Natural killer cell (primary cell): ENCODE results near the gene WNK2. TPM values are rescaled to one million over a fixed set of nuclear protein-coding genes. Genes with fewer than 3 reads are reported as not detected.

Experiments
- ATAC-seq, 3 donors: fragments of 150-1000 bp in 2 of 3; fragments of 200-7000 bp in 1 of 3; cut with Tn5 transposase; 1 replicate in 1 of 3; 2 replicates in 2 of 3; pipeline ENCODE4 v1.10.0; 2021; ENCODE audit warnings: mild to moderate bottlenecking in 2 of 3, moderate library complexity in 2 of 3
- DNase-seq, 2 donors: peaks; one replicate each; pipeline versions ENCODE4 v3.0.0 to v3.0.0-alpha.2; 2013 to 2021; ENCODE audit warnings: mixed read lengths in 1 of 2
- H3K27ac ChIP-seq: one replicate; pipeline ENCODE4 v1.5.1; 2013; ENCODE audit warnings: mild to moderate bottlenecking, low read length
- H3K27me3 ChIP-seq: one replicate; pipeline ENCODE4 v1.6.1; 2013; ENCODE audit warnings: low read length; ENCODE audit not compliant: control insufficient read depth, insufficient read depth
- H3K36me3 ChIP-seq: one replicate; pipeline ENCODE4 v1.6.1; 2013; ENCODE audit warnings: low read length; ENCODE audit not compliant: control insufficient read depth, insufficient read depth
- H3K4me1 ChIP-seq: one replicate; pipeline ENCODE4 v1.6.1; 2013; ENCODE audit warnings: low read length; ENCODE audit not compliant: control insufficient read depth, insufficient read depth
- H3K4me3 ChIP-seq: one replicate; pipeline ENCODE4 v1.5.1; 2013; ENCODE audit warnings: low read length
- H3K9me3 ChIP-seq: one replicate; pipeline ENCODE4 v1.6.1; 2013; ENCODE audit warnings: low read length; ENCODE audit not compliant: control insufficient read depth, insufficient read depth
- H3K27ac Mint-ChIP-seq, 2 donors: one replicate each; pipeline ENCODE4 v1.8.0; 2022; ENCODE audit warnings: mild to moderate bottlenecking in 2 of 2, mixed read lengths in 2 of 2, moderate library complexity in 1 of 2
- H3K27me3 Mint-ChIP-seq, 2 donors: one replicate each; pipeline ENCODE4 v1.8.0; 2022; ENCODE audit warnings: low read depth in 2 of 2, mixed read lengths in 2 of 2
- H3K36me3 Mint-ChIP-seq: one replicate; pipeline ENCODE4 v1.8.0; 2022; ENCODE audit warnings: mixed read lengths
- H3K4me1 Mint-ChIP-seq, 2 donors: one replicate each; pipeline ENCODE4 v1.8.0; 2022; ENCODE audit warnings: mixed read lengths in 2 of 2
- H3K4me3 Mint-ChIP-seq: one replicate; pipeline ENCODE4 v1.8.0; 2022; ENCODE audit warnings: mild to moderate bottlenecking, moderate library complexity, mixed read lengths
- H3K9me3 Mint-ChIP-seq, 2 donors: one replicate each; pipeline ENCODE4 v1.8.0; 2022; ENCODE audit warnings: mixed read lengths in 2 of 2
- WGBS: methylation state at CpG from one replicate; pipeline ENCODE4 v1.1.7; 2013; ENCODE audit warnings: missing lambda C conversion rate; ENCODE audit not compliant: insufficient coverage; 5-methylcytosine and 5-hydroxymethylcytosine counted together
- intact Hi-C: fragments of 100-400 bp; cut with micrococcal nuclease; formaldehyde crosslinking; loops from one replicate; pipeline ENCODE4 v1.14.2; 2022
- total RNA-seq, 4 donors: library from RNA; stranded (reverse); fragments of 120-200 nt in 1 of 4; gene quantifications; one replicate each; pipeline versions ENCODE4 v1.2.3 to v1.2.4, GENCODE V29; 2013 to 2022
- TF ChIP-seq, protein P1 (sequence below): fragments of 200-600 bp; IDR thresholded peaks from one replicate; pipeline ENCODE4 v1.8.0; 2022; ENCODE audit warnings: antibody characterized with exemption

WNK2 gene
- total RNA-seq, 3 donors from 2014 or later (not counting 1 experiment from before 2014, with no cell fraction given), result 0.25 TPM; not detected in 2

DNA sequence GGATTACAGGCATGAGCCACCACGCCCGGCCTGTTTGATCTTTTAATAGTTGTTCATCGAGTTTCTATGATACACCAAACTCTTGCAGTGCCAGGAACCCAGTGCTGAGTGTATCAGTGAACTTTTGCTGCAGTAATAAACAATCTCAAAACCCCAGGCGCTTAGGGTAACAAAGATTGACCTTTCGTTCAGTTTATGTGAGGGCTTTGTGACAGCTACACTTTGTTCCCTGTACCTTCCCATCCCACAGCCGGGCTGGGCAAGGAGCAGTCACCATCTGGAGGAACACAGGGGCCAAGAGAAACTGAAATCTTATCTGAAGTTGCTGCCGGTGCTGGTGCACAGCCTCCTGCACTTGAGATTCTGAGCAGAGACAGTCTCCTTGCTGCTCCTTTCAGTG lies 17.2 kb upstream of the WNK2 start:
- DNase-seq (no peak), ATAC-seq (no peak)
- Histone ChIP-seq H3K4me1 (no peaks in the 10 kb centered on the region), H3K9me3 (no peaks in the 10 kb centered on the region), H3K27ac (no peak overlapping the region), H3K36me3 (no peaks in the 10 kb centered on the region), H3K27me3 (no peaks in the 10 kb centered on the region), H3K4me3 (no peak overlapping the region)
- peaks cover 0 to 5% of the 10 kb centered on the region in 2 donors for H3K27me3 Mint-ChIP-seq
- H3K27ac Mint-ChIP-seq, result no peak overlapping the region
- 88% methylated on average over 7 of the region's 7 CpGs for WGBS
- intact Hi-C loops, result no loop called here
- TF ChIP-seq, protein P1, sequence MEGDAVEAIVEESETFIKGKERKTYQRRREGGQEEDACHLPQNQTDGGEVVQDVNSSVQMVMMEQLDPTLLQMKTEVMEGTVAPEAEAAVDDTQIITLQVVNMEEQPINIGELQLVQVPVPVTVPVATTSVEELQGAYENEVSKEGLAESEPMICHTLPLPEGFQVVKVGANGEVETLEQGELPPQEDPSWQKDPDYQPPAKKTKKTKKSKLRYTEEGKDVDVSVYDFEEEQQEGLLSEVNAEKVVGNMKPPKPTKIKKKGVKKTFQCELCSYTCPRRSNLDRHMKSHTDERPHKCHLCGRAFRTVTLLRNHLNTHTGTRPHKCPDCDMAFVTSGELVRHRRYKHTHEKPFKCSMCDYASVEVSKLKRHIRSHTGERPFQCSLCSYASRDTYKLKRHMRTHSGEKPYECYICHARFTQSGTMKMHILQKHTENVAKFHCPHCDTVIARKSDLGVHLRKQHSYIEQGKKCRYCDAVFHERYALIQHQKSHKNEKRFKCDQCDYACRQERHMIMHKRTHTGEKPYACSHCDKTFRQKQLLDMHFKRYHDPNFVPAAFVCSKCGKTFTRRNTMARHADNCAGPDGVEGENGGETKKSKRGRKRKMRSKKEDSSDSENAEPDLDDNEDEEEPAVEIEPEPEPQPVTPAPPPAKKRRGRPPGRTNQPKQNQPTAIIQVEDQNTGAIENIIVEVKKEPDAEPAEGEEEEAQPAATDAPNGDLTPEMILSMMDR, result no peak
- H3K4me3 Mint-ChIP-seq, result no peak overlapping the region
- no peaks in the 10 kb centered on the region for H3K9me3 Mint-ChIP-seq
- H3K36me3 Mint-ChIP-seq, result no peaks in the 10 kb centered on the region
- peaks cover 5 to 6% of the 10 kb centered on the region in 2 donors for H3K4me1 Mint-ChIP-seq

DNA sequence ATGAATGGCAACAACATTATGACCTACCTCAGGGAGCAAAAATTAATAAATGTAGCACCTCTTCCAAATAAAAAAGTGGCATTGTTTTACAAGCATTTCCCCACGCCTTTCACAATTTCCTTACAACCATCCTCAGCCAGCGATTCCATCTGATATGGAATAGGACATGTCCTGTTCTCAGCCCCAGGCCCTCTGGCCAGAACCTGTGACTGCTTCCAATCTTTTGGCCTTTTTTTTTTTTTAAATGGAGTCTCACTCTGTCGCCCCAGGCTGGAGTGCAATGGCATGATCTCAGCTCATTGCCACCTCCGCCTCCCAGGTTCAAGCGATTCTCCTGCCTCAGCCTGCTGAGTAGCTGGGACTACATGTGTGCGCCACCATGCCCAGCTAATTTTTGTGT lies 16.8 kb upstream of the WNK2 start:
- Histone ChIP-seq H3K9me3 (no peaks in the 10 kb centered on the region), H3K27me3 (no peaks in the 10 kb centered on the region), H3K4me1 (no peaks in the 10 kb centered on the region), H3K27ac (no peak overlapping the region), H3K4me3 (no peak overlapping the region), H3K36me3 (no peaks in the 10 kb centered on the region)
- Mint-ChIP-seq H3K4me1 (peaks cover 5 to 6% of the 10 kb centered on the region in 2 donors), H3K9me3 (no peaks in the 10 kb centered on the region), H3K27ac (no peak overlapping the region), H3K36me3 (no peaks in the 10 kb centered on the region), H3K4me3 (no peak overlapping the region), H3K27me3 (peaks cover 0 to 5% of the 10 kb centered on the region in 2 donors)
- no peak for ATAC-seq
- WGBS, result 93% methylated on average over 6 of the region's 6 CpGs
- no peak for DNase-seq
- intact Hi-C loops, result no loop called here
- TF ChIP-seq, protein P1, result no peak

DNA sequence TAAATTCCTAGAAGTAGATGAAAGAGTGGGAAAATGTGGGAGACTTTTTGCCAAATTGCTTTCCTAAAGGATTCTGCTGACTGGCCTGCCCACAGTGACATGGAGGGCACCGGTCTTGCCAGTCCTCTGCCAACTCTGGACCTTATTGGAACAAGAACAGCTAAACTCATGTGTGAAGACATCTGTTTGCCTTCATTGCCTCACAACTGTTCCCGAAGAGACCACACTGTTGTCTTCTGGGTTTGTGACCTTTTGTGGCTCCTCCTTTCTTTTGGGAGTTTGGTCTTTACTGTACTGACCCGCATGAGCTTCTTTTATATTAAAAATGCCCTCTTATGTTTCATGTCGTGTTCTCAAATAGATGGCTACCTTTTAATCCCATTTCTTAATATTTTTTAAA lies 16.1 kb upstream of the WNK2 start:
- H3K9me3 Mint-ChIP-seq, result no peaks in the 10 kb centered on the region
- Histone ChIP-seq H3K27me3 (no peaks in the 10 kb centered on the region), H3K27ac (no peak overlapping the region), H3K4me3 (no peak overlapping the region), H3K36me3 (no peaks in the 10 kb centered on the region), H3K4me1 (no peaks in the 10 kb centered on the region), H3K9me3 (no peaks in the 10 kb centered on the region)
- H3K36me3 Mint-ChIP-seq, result no peaks in the 10 kb centered on the region
- intact Hi-C loops, result no loop called here
- TF ChIP-seq, protein P1, result no peak
- ATAC-seq (no peak), DNase-seq (no peak)
- peaks cover 0 to 8% of the 10 kb centered on the region in 2 donors for H3K27me3 Mint-ChIP-seq
- H3K27ac Mint-ChIP-seq, result no peak overlapping the region
- H3K4me3 Mint-ChIP-seq, result no peak overlapping the region
- peaks cover 5 to 6% of the 10 kb centered on the region in 2 donors for H3K4me1 Mint-ChIP-seq
- WGBS, result 91% methylated on average over 3 of the region's 4 CpGs

- Mint-ChIP-seq H3K36me3 (no peaks in the 10 kb centered on the region), H3K27ac (no peak overlapping the region), H3K4me1 (peaks cover 5 to 6% of the 10 kb centered on the region in 2 donors), H3K4me3 (no peak overlapping the region), H3K27me3 (peaks cover 0 to 8% of the 10 kb centered on the region in 2 donors), H3K9me3 (no peaks in the 10 kb centered on the region)
- no peak for DNase-seq
- WGBS, result 96% methylated on average over 5 of the region's 5 CpGs
- H3K36me3 ChIP-seq, result no peaks in the 10 kb centered on the region
- H3K27me3 ChIP-seq, result no peaks in the 10 kb centered on the region
- intact Hi-C loops, result no loop called here
- H3K4me1 ChIP-seq, result no peaks in the 10 kb centered on the region
- H3K4me3 ChIP-seq, result no peak overlapping the region
- no peaks in the 10 kb centered on the region for H3K9me3 ChIP-seq
- no peak for ATAC-seq
- H3K27ac ChIP-seq, result no peak overlapping the region
- TF ChIP-seq, protein P1, result no peak
These were observed 15.4 kb upstream of the WNK2 start for GRCh38 chr9:93168581-93168980.
